HG03460 (cell line): ENCODE data around the gene CCDC30.

Experiments
- ATAC-seq: cut with Tn5 transposase; IDR thresholded peaks from one replicate; pipeline ENCODE4 v1.9.1; 2021; ENCODE audit not compliant: unreplicated experiment

CCDC30 gene

DNA sequence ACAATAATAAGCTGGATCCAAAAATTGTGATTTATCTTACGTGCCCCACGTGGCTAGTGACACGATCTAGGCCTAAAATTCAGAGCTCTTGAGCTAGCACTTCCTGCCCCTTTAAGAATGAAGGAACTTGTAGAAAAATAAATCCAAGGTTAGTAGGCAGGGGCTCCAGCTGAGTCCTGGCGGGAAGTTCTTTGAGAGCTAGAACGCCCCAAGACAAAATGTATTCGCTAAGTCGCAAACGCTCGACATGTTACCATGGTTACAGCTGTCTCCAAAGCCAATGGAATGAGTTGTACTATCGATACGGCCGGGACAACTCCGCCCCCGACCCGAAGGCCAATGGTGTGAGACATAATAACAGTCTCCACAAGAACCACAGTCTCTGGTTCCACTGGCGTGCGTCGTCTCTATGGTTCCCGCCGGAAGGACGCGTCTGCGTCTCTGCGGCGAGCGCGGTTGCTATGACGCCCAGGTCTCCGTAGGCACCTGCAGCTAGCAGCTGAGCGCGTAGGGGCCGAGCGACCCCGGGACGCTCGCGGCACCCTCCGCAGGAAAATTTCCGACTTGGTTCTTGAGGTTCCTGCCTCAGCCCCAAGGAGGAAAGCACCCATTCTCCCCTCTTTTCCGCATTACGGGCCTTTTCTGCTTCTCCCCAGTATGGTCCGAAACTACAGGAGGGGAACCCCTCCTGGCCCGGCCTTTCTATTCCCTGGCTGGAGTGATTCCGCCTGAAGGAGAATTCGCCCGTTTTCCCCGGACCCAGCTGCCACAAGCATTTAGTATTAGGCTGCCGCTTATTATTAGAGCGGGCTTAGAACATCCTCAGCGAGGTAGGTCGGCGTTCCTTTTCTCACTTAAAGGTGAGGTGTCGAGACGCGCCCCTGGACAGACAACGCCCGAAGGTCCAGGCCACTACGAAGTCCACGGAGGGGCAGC is at the start of gene CCDC30:
Gene CCDC30 (plus strand): TSS at position 459 of the 936 bp plus-strand sequence. CDS start 17,266 bp downstream, outside the sequence.
- ATAC-seq, result peak; percentile 99

DNA sequence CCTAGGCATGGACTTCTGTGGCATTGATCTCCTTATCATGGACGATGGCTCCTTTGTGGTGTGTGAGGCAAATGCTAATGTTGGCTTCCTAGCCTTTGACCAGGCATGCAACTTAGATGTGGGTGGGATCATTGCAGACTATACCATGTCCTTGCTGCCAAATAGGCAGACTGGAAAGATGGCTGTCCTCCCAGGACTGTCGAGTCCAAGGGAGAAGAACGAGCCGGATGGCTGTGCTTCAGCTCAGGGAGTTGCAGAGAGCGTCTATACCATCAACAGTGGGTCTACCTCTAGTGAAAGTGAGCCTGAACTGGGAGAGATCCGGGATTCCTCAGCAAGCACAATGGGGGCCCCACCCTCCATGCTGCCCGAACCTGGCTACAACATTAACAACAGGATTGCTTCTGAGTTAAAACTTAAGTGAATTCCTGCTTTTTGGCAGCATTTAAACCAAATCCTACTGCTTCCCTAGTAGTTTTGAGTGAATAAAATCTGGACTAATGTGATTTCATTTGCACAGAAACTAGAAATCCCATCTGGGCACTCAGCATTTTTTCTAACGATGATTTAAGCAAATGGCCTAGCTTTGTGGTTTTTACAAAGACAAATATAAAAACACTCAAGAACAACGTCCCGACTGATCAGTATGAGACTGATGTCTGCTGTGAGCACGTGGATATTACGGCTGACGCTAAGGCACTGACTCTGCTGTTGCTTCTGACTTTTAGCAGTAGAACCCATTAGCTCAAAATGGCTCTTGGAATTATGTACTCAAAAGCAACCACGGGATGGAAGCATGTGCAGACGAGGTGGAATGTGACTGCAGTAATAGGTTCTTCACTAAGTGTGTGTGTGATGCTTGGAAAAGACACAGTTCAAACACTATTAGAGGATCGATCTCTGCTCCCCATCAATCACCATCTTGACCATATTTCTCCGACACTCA is 48.3 kb upstream of the CCDC30 start:
- no peak for ATAC-seq

GRCh38 chr1:42417166-42417565 is 45.9 kb upstream of the CCDC30 start:
- ATAC-seq, result no peak

DNA sequence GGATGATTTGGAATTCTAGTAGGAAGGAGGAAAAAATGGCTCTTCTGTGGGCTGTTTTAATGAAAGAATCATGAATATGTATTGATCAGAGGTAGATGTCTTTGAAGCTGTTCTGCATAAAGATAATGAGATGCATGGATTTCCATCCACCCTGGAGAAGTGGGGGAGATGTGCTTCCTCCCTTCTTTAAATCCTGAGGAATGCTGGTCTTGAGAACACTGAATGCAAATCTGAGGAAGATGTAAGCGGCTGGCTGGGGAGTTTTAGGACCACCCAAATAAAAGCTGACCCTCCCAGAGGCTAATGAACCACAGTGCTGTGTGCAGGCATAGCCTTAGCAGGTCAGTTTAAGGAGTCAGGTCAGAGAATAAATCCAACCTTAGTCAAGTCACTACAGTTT is 44.6 kb upstream of the CCDC30 start:
- ATAC-seq, result no peak

- no peak for ATAC-seq
Observed at GRCh38 chr1:42419126-42419821, 43.8 kb upstream of the CCDC30 start.

- no peak for ATAC-seq
Observed at GRCh38 chr1:42420121-42420520, 43.0 kb upstream of the CCDC30 start.

DNA sequence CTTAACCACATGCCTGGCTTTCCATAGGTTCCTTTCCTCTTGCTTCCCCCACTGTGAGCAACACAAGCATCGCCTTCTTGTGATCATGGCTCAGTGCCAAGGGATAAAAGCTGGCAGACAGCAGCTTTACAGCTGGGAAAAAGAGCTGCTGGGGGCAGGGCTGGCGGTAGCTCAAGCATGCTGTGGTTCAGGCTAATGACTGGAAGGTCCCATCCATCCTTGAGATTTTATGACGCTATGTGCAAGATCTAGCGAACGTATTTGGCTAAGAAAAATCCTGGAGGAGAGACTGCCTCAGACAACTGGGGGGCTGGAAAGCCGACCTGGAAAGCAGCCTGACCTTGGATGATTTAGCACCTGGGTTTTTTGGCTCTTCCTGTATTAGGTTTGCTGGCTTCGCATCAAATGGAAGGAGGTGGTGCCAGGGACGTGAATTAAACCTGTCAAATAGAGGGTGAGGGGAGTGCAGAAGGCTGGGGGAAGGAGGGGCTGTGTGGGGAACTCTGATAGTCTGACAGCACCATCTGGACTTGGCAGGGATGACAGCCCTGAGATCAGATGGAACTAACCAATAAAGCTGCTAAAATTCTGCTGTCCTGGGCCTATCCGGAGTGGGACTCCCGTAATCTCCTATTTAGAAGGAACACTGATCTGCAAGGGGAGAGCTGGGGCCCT is 42.0 kb upstream of the CCDC30 start:
- no peak for ATAC-seq

DNA sequence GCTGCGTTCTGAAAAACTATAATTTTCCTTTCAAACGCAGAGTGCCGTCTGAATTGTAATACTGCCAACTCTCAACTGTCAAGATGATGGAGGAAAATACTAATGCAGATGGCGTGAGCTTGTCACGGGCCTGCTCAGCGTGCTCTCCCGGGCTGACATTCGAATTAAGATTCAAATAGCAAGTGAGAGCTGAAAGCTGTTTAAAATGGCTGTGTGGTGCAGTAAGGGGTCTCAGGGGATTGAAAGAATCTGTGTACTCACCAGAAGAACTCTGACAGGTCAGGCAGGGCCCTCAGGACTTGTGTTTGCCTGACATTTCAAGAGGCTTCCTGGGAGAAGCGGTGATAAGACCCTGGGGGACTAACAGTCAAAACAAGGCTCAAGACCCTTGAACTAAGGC is 40.3 kb upstream of the CCDC30 start:
- ATAC-seq, result no peak

DNA sequence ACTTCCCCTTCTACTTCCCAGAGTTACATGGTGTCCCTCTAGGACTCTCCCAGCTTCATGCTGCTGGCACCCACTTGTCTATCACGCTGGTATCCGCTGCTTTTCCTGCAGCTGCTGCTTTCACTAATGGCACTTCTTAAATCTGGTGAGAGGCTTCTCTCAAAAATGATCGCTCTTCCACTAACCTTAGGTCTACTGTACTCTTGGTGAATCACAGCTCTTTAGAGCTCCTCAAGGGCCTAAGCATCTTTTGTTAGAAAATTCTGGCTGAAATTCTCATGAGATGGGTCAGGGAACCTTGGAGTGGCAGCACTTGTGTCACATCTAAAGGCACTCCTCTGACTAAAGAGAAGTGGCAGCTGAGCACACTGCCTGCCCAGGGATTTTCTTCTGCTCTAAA is 39.4 kb upstream of the CCDC30 start:
- ATAC-seq, result no peak

GRCh38 chr1:42424201-42424600 is 38.9 kb upstream of the CCDC30 start:
- ATAC-seq, result no peak

DNA sequence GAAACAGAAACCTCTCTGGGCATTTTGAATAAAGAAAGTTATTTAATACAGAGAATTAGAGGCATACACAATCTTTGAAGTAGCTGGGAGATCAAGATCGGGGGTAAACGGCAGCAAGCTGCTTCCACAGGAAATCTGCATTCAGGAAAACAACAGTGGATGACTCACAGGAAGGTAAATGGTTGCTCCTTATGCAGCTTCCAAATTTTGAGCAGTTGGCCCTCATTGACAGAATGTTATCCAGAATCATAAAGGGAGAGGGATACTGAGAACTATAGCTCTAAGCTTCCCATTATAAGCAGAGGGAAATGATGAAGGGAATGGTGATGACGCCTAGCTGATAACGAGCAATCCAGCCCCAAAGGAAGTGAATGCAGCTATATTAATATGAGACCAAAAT is 35.8 kb upstream of the CCDC30 start:
- ATAC-seq, result no peak

GRCh38 chr1:42429603-42430002 is 33.5 kb upstream of the CCDC30 start:
- no peak for ATAC-seq

DNA sequence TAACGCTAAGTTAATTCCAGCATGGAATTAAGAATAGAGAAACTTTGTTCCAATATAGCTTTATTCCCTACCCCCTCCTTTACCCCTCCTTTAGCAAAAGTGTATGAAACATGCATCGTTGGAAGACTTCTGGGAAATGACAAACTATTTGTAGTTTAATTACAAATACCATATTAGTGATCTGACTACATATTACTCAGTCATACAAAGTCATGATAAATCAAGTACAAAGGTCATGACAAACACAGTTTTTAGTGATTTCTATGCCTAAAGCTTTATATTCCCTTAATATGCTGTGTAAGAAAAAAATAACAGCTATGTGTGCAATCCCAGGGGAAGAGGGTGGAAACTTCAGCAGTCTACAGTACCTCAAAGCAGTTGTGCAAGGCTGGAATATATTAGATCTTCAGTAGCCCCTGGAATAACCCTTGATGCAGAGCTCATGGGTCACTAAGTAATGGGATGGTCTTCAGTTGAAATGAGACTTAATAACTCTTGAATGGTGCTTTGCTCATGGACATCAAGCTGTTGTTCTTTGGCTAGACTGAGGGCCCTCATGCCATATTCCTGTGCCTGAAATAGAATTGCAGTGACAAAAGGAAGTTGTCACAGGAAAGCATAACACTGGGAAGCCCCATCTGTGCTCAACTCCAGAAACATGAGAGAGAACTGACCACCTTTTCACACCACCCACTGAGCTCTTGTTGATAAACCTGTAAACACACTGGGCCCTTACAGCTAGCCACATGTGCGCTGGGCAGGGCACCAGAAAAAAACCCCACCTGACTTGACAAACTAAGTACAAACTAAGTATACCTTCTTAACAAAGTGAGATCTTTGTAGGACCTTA is 32.6 kb upstream of the CCDC30 start:
- no peak for ATAC-seq

DNA sequence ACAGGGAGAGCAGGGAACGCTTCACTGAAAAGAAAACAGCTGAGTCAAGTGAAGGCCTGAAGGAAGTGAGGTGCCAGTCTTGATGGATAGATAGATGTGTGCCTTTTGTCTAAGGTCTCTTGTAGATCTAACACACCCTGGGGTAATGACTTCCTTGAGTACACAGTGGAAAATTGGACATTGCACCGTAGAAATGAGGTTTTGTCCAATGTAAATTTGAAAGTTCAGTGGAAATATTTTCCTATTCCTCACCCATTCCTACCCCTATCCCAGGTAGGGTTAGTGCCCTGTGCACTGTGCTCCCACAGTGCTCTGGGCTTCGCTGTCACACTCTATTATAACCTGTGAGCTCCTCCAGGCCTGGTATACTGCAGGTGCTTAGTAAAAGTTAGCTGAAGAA is 31.6 kb upstream of the CCDC30 start:
- no peak for ATAC-seq

DNA sequence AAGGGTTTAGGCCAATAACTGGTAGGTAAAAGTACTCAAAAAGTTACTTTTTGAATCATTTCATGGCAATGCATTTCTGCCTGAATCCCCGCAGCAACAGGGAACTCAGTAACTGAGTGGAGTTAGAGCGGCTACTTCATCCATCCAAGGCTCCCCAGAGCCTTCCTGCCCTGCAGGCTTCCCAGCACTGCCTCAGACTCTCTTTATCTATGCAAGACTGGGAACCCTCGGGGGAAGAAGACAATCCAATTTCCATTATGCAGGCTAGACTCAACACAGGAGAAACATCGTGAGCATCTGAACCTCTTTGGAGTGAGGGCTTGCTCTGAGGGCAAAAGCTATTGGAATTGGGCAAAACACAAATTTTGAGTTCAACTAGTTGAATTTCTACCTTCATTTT is 30.4 kb upstream of the CCDC30 start:
- no peak for ATAC-seq

DNA sequence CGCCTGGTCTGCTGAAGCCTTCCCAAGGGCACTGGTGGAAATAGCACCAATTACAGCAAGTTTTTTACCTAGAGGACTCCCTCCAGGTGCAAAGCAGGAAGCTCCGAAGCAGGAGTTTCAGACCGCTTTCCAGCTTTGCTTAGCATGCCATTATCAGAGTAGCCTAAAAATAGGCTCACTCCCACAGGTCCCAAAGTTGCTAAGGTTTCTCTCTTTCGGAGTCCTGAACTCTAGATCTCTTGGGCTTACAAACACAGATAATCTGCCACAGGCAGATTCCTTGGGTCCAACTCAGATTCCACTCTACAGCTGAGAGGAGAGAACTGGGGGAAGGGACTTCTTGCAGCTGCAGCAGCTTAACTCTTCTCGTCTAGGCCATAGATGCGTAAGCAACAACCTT is 29.7 kb upstream of the CCDC30 start:
- ATAC-seq, result no peak

GRCh38 chr1:42434340-42434739 is 28.7 kb upstream of the CCDC30 start:
- ATAC-seq, result no peak

- ATAC-seq, result no peak
Observed at GRCh38 chr1:42439940-42440339, 23.1 kb upstream of the CCDC30 start.

DNA sequence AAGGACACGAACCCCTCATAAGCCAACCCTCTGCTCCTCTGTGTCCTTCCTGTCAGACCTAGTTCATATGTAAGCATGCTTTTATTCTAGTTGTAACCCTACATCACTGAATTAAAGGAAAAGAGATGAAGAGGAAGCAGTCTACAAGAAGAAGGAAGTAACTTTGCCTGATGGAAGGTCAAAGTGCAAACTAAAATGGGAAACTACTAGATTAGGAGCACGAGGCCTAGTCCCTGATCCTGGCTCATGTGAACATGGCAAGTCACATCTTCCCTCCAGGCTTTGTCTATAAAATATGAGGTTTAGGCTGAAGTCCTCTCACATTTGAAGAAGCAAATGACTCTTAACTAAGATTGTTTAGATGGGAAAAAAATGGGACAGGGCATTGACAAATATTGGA is 20.4 kb upstream of the CCDC30 start:
- ATAC-seq, result no peak

- ATAC-seq, result no peak
Observed at GRCh38 chr1:42449256-42449655, 13.8 kb upstream of the CCDC30 start.
